Loucy (cell line): Measurements from ENCODE around the gene TRABD2B.

ENCODE experiments used
- H2AFZ ChIP-seq: fragments of 200-600 bp; sonication (generic); 2 replicates; pipeline ENCODE4 v1.6.0; 2016; ENCODE audit warnings: antibody characterized with exemption, mild to moderate bottlenecking, low read length, moderate library complexity
- H3F3A ChIP-seq: fragments of 200-600 bp; 2 replicates; pipeline ENCODE4 v1.6.0; 2016; ENCODE audit warnings: antibody characterized with exemption, low read depth, mild to moderate bottlenecking
- H3K27me3 ChIP-seq: fragments of 200-600 bp; sonication (generic); 2 replicates; pipeline ENCODE4 v1.6.1; 2014; ENCODE audit warnings: low read length, mild to moderate bottlenecking; ENCODE audit not compliant: insufficient read depth, poor library complexity, severe bottlenecking
- H3K36me3 ChIP-seq: fragments of 200-600 bp; sonication (generic); 2 replicates; pipeline ENCODE4 v1.6.1; 2016; ENCODE audit warnings: low read length; ENCODE audit not compliant: insufficient read depth
- H3K4me1 ChIP-seq: fragments of 200-600 bp; sonication (generic); 2 replicates; pipeline ENCODE4 v1.5.1; 2014; ENCODE audit warnings: low read length, mild to moderate bottlenecking; ENCODE audit not compliant: insufficient read depth, poor library complexity, severe bottlenecking
- H3K4me2 ChIP-seq: fragments of 200-600 bp; sonication (generic); 2 replicates; pipeline ENCODE4 v1.6.0; 2014; ENCODE audit warnings: antibody characterized with exemption, low read length, low read depth, mild to moderate bottlenecking; ENCODE audit not compliant: poor library complexity, severe bottlenecking
- H3K4me3 ChIP-seq: fragments of 200-600 bp; sonication (generic); 2 replicates; pipeline ENCODE4 v1.5.1; 2014; ENCODE audit warnings: low read length, mild to moderate bottlenecking, mixed read lengths; ENCODE audit not compliant: poor library complexity, severe bottlenecking
- H3K79me2 ChIP-seq: fragments of 200-600 bp; sonication (generic); 2 replicates; pipeline ENCODE4 v1.6.1; 2014; ENCODE audit warnings: low read length; ENCODE audit not compliant: insufficient read depth
- H3K9ac ChIP-seq: fragments of 200-600 bp; sonication (generic); 2 replicates; pipeline ENCODE4 v1.6.0; 2014; ENCODE audit warnings: mild to moderate bottlenecking, low read depth, low read length, moderate library complexity; ENCODE audit not compliant: poor library complexity, severe bottlenecking
- H3K9me2 ChIP-seq: fragments of 200-600 bp; sonication (generic); replicated peaks from 2 replicates; pipeline ENCODE4 v1.6.1; 2016; ENCODE audit warnings: low read depth, low read length, mixed read lengths
- H3K9me3 ChIP-seq: fragments of 200-600 bp; sonication (generic); 2 replicates; pipeline ENCODE4 v1.6.1; 2014; ENCODE audit warnings: mild to moderate bottlenecking, antibody characterized with exemption, low read length, low read depth; ENCODE audit not compliant: insufficient read depth
- H4K20me1 ChIP-seq: fragments of 200-600 bp; sonication (generic); 2 replicates; pipeline ENCODE4 v1.6.0; 2014; ENCODE audit warnings: antibody characterized with exemption, low read length, mild to moderate bottlenecking; ENCODE audit not compliant: insufficient read depth, poor library complexity, severe bottlenecking
- CTCF ChIP-seq: fragments of 200-600 bp; sonication (generic); conservative IDR thresholded peaks from 2 replicates; pipeline ENCODE4 v1.5.1; 2014; ENCODE audit warnings: mild to moderate bottlenecking, antibody characterized with exemption, low read length
- EZH2phosphoT487 ChIP-seq: fragments of 200-600 bp; IDR thresholded peaks from 2 replicates; pipeline ENCODE4 v1.6.1; 2018; ENCODE audit warnings: antibody characterized with exemption, mild to moderate bottlenecking, moderate library complexity, borderline replicate concordance

TRABD2B gene

GRCh38 chr1:47940326-47940725 lies 56.9 kb downstream of the TRABD2B start:
- no peaks in the 10 kb centered on the region for H3K4me1 ChIP-seq
- TF ChIP-seq CTCF (no peak), EZH2phosphoT487 (no peak)
- H3K9ac ChIP-seq: no peak overlapping the region
- no peak overlapping the region for H3K4me3 ChIP-seq
- H3F3A ChIP-seq: no peaks in the 10 kb centered on the region
- H2AFZ ChIP-seq: no peak overlapping the region
- no peaks in the 10 kb centered on the region for H3K9me2 ChIP-seq
- no peaks in the 10 kb centered on the region for H3K36me3 ChIP-seq
- H3K4me2 ChIP-seq: no peak overlapping the region
- H4K20me1 ChIP-seq: no peaks in the 10 kb centered on the region
- no peaks in the 10 kb centered on the region for H3K79me2 ChIP-seq
- no peaks in the 10 kb centered on the region for H3K27me3 ChIP-seq
- H3K9me3 ChIP-seq: no peaks in the 10 kb centered on the region

GRCh38 chr1:47938520-47938919 lies 58.7 kb downstream of the TRABD2B start:
- H3K9me2 ChIP-seq: no peaks in the 10 kb centered on the region
- no peaks in the 10 kb centered on the region for H3K9me3 ChIP-seq
- no peaks in the 10 kb centered on the region for H3K36me3 ChIP-seq
- no peaks in the 10 kb centered on the region for H3K79me2 ChIP-seq
- no peaks in the 10 kb centered on the region for H3K27me3 ChIP-seq
- no peak overlapping the region for H3K4me3 ChIP-seq
- no peak overlapping the region for H2AFZ ChIP-seq
- H3K9ac ChIP-seq: no peak overlapping the region
- no peaks in the 10 kb centered on the region for H3F3A ChIP-seq
- no peaks in the 10 kb centered on the region for H3K4me1 ChIP-seq
- no peak overlapping the region for H3K4me2 ChIP-seq
- no peaks in the 10 kb centered on the region for H4K20me1 ChIP-seq
- TF ChIP-seq CTCF (no peak), EZH2phosphoT487 (no peak)

GRCh38 chr1:47937586-47938254 lies 59.5 kb downstream of the TRABD2B start:
- Histone ChIP-seq H4K20me1 (no peaks in the 10 kb centered on the region), H3K9ac (no peak overlapping the region), H3K4me2 (no peak overlapping the region), H3F3A (no peaks in the 10 kb centered on the region), H3K9me3 (no peaks in the 10 kb centered on the region), H2AFZ (no peak overlapping the region), H3K4me1 (no peaks in the 10 kb centered on the region), H3K9me2 (no peaks in the 10 kb centered on the region), H3K4me3 (no peak overlapping the region), H3K36me3 (no peaks in the 10 kb centered on the region), H3K79me2 (no peaks in the 10 kb centered on the region), H3K27me3 (no peaks in the 10 kb centered on the region)
- TF ChIP-seq CTCF (no peak), EZH2phosphoT487 (no peak)
